Measurements from ENCODE around the gene SEMA4C. TPM values are rescaled to one million over a fixed set of nuclear protein-coding genes. Genes with fewer than 3 reads are reported as not detected.

The SEMA4C gene
- total RNA-seq, 1 donor from 2014 or later = 24.3 TPM

- Histone ChIP-seq H3K27ac (no peak overlapping the region), H3K9me3 (no peaks in the 10 kb centered on the region), H3K36me3 (no peaks in the 10 kb centered on the region), H3K27me3 (ENCODE audit: low read depth) (no peaks in the 10 kb centered on the region), H3K4me1 (peaks cover 25% of the 10 kb centered on the region), H3K4me3 (no peak overlapping the region)
- ATAC-seq = no peak
- no peak for TF ChIP-seq CTCF (IDR thresholded peaks at IDR 0.05)
- intact Hi-C loops (cut with DNase I) = no loop called here
- DNase-seq = no peak
These were observed 8.3 kb upstream of the SEMA4C start for GRCh38 chr2:96878171-96878570.

GRCh38 chr2:96877631-96878092 is 7.8 kb upstream of the SEMA4C start:
- Histone ChIP-seq H3K4me3 (no peak overlapping the region), H3K27me3 (ENCODE audit: low read depth) (no peaks in the 10 kb centered on the region), H3K4me1 (peaks cover 30% of the 10 kb centered on the region), H3K9me3 (no peaks in the 10 kb centered on the region), H3K36me3 (no peaks in the 10 kb centered on the region), H3K27ac (no peak overlapping the region)
- ATAC-seq (no peak), DNase-seq (no peak)
- no peak for TF ChIP-seq CTCF (IDR thresholded peaks at IDR 0.05)
- intact Hi-C loops (cut with DNase I) = no loop called here

GRCh38 chr2:96877042-96877451 is 7.2 kb upstream of the SEMA4C start:
- H3K9me3 ChIP-seq = no peaks in the 10 kb centered on the region
- H3K4me3 ChIP-seq = no peak overlapping the region
- intact Hi-C loops (cut with DNase I) = no loop called here
- no peaks in the 10 kb centered on the region for H3K36me3 ChIP-seq
- DNase-seq (no peak), ATAC-seq (no peak)
- peaks cover 34% of the 10 kb centered on the region for H3K4me1 ChIP-seq
- H3K27ac ChIP-seq = no peak overlapping the region
- TF ChIP-seq CTCF (IDR thresholded peaks at IDR 0.05) = no peak
- H3K27me3 ChIP-seq (ENCODE audit: low read depth) = no peaks in the 10 kb centered on the region

GRCh38 chr2:96876269-96877041 is 6.6 kb upstream of the SEMA4C start:
- H3K36me3 ChIP-seq = no peaks in the 10 kb centered on the region
- no peak overlapping the region for H3K4me3 ChIP-seq
- H3K9me3 ChIP-seq = no peaks in the 10 kb centered on the region
- intact Hi-C loops (cut with DNase I) = no loop called here
- ATAC-seq = no peak
- H3K4me1 ChIP-seq = peaks cover 28% of the 10 kb centered on the region
- no peak overlapping the region for H3K27ac ChIP-seq
- no peak for TF ChIP-seq CTCF (IDR thresholded peaks at IDR 0.05)
- DNase-seq = no peak
- no peaks in the 10 kb centered on the region for H3K27me3 ChIP-seq (ENCODE audit: low read depth)

GRCh38 chr2:96875498-96876268 is 5.8 kb upstream of the SEMA4C start:
- Histone ChIP-seq H3K27me3 (ENCODE audit: low read depth) (no peaks in the 10 kb centered on the region), H3K4me3 (no peak overlapping the region), H3K9me3 (no peaks in the 10 kb centered on the region), H3K36me3 (no peaks in the 10 kb centered on the region), H3K27ac (no peak overlapping the region), H3K4me1 (peaks cover 34% of the 10 kb centered on the region)
- no peak for TF ChIP-seq CTCF (IDR thresholded peaks at IDR 0.05)
- intact Hi-C loops (cut with DNase I) = no loop called here
- ATAC-seq (no peak), DNase-seq (no peak)
